ENCODE data around the gene CCR3. TPM values are rescaled to one million over a fixed set of nuclear protein-coding genes. Genes with fewer than 3 reads are reported as not detected.

Gene CCR3
- total RNA-seq, 1 donor from 2014 or later, result not detected

DNA sequence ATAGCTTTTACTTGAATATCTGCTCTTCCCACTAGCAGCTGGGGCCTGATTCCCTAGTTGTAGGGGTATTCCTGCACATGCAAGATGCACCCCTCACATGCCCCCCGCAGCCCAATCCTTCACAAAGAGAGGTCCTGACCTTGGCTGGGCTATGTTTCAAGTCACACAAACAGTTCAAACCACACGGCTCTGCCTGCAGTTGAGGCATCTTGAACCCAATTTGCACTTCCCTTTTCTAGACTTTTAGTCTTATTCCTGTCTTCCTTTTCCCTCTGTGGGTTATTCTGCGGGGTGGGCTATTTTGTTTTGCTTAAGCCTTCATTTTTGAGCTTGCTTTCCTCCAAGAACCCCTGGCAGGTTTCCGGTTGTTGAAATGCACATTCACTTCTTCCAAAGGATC, 20.9 kb upstream of the CCR3 start:
- DNase-seq (ENCODE audit: low read depth in 2 of 2), result no peak

DNA sequence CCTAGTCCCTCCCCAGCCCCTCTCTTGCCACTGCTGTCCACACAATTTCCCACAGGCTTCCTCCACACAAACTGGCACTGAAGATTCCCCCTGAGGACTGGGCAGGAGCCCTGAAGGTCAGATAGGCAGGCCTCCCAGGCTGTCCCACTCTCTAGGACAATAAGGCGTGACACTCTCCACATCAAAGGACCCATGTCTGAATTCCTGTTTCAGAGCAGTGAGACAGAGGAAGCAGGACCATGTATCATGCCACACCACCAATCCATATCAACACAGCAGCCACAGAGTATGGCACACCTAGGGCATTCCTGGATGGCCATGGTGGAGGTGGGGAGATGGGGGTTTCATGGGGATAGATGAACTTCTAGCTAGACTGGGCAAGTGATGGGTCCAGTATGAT, 20.3 kb upstream of the CCR3 start:
- no peak for DNase-seq (ENCODE audit: low read depth in 2 of 2)

DNA sequence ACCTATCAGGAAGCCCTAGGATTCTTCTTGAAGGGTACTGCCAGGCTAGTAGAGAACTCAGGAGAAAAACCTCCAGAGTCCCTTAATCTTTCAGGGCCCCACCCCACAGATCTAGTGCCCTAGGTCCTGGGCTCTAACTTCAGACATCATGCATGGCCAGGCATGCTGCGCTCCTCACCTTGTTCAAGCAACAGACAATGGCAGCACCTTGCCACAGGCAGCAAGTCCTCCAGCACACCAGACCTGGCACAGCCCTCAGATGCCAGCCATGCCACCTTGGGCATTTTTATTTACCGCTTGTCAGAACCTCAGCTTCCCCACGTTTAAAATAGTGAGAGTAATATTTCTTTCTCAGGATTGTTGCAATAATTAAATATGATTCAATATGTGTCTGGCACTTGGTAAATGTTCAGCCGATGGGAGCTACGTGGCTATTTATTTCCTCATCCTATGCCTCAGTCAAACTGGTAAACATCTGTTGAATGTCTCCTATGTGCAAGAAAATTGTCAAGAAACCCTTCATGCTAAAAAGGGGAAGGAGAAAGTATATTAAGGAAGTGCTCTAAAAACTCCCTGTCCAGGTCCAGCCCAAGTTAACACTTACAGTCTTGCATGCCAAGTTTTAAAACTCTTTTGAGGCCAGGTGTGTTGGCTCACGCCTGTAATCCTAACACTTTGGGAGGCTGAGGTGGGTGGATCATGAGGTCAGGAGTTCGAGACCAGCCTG, 19.7 kb upstream of the CCR3 start:
- no peak for DNase-seq (ENCODE audit: low read depth in 2 of 2)

DNA sequence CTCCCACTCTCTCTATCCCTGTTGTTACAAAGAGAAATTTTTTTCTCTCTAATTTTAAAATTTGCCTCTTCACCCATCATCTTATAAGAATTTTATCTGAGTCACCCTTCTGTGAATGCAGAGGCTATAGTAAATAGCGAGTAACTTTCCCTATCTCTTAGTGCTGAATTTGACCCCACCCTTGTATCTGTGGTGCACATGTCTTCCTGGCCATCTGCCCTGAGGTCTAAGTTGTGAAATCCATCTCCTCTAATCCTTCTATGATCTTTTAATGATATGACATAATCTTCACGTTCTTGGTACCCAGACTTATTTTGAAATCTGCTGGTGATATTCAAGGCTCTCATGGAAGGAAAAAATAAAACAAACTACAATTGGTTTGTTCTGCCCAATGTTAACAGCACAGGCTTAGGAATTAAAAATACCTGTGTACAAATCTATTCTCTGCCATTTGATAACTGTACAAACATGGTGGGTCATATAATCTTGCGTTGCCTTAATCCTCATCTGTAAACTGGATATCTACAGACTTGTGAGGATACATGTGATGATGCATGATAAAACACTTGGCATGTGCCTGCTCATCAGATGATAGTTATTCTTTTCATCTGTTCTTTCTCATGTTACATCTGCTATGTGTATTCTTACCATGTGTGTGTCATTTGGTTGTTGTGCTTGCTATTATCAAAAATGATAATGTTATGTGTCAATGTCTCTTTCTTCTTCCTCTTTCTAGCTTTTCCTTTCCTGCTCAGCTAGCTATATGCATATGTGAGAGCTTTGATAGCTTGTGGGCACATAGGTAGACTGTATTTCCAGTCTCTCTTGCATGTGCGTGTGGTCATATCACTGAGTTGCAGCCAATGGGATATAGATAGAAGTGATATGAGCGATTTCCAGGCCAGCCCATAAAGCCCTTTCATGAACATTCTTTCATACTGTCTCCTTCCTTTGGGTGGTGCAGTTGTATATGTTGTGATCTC, 13.7 kb upstream of the CCR3 start:
- DNase-seq (ENCODE audit: low read depth in 2 of 2), result no peak

DNA sequence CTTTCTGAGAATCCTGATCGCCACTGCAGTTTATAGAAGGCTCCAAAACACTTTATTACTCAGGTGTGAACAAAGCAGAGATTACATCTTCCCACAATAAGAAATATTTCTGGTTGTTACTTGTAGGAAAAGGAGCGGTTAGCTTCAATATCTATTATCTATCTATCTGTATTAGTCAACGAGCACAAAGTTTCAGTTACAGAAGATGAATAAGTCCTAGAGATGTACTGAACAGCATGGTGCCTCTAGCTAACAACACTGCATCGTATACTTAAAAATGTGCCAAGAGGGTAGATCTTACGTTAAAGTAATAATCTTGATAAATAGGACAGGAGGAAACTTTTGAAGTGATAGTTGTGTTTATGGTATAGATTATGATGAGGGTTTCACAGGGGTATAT, 10.9 kb upstream of the CCR3 start:
- DNase-seq (ENCODE audit: low read depth in 2 of 2), result no peak

DNA sequence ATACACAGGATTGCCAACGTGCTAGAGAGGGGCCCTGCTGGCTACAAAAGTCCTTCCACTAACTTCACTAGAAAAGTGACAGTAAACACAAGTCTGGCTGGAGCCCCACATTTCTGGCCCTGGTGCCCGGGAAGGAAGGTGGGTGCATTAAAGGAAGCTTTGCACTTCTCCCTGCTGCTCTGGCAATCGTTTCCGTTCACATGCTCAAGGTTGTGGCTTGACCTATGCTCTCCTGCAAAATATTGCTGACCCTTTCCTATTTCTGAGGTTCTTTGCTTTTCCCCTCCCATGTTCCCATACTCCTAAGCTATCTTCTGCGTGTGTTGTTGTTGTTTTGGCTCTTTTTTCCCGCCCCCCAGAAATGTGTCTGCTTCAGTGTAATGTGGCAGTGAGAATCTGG, 9.1 kb upstream of the CCR3 start:
- DNase-seq (ENCODE audit: low read depth in 2 of 2), result no peak

DNA sequence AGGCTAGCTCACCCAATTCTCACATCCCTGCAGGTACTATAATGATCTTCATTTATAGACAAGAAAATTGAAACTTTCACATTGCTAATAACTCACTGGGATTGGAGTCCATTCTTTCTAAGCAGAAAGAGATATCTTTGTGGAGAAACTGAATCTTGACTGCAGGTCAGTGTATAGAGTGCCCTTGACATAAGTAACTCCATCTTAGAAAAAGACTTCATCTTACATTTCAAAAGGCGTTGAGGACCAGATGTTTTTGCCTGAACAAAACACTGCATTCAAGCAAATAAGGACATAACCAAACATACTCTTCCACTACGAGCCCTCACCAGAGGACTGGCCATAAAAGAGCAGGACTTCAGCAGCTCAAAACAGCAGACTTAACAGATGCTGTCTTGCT, 6.8 kb upstream of the CCR3 start:
- no peak for DNase-seq (ENCODE audit: low read depth in 2 of 2)

DNA sequence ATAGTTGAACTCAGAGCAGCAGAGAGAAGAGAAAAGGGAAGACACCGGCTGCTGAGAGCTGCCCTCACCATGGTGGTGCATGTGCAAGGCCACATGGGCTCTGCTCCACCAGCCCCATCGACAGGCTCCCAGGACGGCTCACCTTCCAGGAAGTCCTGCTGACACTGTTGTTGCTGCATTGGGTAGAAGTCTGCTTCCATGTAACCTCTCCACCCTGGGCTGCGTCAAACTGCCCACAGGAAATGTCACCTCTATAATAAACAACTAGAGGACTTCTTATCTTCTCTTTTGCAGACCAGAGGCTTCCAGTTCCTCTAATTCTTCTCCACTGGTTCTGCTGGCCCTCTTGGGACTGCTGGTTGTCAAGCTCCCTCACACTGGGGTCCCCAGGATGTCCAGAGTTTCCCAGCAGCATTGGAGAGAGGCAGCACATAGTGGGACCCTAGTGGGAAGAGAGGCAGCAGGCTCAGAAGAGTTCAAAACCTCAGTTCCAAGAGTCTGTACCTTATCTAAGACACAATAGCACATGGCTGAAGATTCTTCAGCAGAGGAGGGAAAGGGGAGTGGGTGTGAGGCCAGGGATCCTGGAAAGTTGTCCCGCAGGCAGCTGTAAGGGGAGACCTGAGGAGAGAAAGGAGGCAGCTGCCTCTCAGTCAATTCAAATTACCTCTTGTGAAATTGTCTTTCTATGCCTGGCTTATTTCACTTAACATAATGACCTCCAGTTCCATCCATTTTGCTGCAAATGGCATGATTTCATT, 5.8 kb upstream of the CCR3 start:
- DNase-seq (ENCODE audit: low read depth in 2 of 2), result no peak

DNA sequence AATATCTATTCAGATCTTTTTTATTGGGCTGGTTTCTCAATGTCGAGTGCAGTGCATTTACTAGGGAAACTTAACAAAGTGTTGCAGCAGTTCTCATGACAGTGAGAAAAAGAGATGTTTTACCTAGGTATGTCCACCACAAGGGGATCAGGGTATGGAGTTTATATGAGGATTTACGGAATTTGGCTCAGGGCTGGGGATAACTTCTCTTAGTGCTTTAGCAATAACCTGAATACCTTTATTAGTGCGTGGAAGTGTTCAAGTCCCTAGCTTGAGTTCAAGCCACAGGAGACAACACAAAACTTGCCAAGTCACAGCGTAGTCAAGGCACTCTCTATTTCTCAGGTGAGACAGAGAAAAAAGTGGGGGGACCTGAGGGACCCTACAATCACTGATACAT, 3.9 kb upstream of the CCR3 start:
- no peak for DNase-seq (ENCODE audit: low read depth in 2 of 2)

DNA sequence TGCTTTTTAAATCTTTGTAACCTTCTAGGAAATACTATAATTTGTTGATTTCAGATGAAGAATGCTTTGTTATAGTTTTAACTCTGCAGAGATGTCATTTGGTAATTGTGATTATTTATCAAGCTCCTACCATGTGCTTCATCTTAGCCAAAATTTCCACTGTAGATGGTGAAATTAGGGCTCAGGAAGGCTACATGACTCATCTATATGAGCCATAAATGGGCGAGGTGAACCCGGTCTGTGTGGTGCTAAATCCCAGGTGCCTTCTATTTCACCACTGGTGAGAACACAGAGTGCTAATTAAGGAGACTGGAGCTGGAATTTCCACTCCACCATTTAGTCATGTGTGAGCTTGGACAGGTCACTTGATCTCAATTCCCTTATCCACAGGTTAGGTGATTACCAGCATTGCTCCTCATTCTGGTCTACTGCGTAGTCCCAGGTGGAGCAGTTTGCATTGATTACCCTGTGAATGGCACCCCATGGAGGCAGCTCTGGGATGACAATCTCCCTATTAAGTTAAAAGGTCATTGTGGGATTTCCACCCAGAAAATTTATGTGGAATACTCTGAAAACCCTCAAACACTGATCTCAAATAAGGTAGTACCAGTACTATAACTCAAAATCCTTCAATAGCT, 2.8 kb upstream of the CCR3 start:
- DNase-seq (ENCODE audit: low read depth in 2 of 2), result no peak

DNA sequence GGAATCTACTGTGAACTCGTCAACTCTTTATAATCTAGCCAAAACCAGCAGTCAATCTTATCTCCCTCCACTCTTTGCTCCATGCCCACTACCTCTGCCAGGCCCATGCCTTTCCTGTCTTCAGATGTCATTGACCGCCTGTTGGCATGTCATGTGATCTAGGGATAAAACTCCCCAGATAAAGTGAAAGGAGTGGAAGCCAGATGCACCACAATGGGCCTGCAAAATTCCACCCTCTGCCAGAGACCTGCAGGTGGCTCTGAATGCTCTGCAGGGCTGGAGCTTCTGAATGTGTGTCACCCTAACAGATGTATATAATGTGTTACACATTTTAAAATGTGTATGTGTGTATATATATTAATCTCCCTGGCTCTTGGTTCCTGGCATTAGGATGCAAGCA, 2.3 kb upstream of the CCR3 start:
- no peak for DNase-seq (ENCODE audit: low read depth in 2 of 2)

DNA sequence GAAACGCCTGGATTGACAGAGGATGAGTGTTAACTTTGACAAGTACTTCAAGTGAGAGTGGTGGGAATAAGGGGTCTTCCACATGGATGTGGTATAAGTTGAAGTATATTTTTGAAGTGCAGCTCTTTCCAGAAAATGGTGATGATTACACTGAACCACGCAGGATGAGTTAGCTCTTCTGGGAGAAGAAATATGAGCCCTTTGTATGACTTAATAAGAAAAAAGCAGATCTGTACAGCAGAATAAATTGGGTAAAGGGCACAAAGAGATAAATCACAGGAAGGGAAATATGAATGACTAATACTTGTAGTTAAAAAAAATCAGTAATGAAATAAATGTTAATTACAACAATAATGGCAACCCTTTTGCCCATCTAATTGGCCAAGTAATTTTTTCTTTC, 1.3 kb downstream of the CCR3 start:
- no peak for DNase-seq (ENCODE audit: low read depth in 2 of 2)

DNA sequence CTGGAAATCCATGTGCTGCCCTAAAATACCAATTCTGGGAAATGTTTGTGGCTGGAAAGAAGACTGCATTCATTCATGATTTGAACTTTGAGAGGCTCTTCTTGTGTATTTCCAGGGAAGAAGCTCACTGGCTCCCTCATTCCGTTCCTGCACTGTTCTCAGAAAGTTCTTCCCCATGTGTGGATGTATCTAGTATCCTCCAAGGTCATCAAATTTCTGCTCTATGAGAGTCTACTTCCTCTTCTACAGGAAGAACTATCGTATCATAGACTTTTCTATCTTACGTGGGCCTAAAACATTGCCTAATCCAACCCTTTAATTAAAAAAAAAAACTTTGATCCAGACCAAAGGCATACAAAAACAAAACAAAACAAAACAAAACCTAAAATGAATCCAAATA, 2.9 kb downstream of the CCR3 start:
- DNase-seq (ENCODE audit: low read depth in 2 of 2), result no peak

DNA sequence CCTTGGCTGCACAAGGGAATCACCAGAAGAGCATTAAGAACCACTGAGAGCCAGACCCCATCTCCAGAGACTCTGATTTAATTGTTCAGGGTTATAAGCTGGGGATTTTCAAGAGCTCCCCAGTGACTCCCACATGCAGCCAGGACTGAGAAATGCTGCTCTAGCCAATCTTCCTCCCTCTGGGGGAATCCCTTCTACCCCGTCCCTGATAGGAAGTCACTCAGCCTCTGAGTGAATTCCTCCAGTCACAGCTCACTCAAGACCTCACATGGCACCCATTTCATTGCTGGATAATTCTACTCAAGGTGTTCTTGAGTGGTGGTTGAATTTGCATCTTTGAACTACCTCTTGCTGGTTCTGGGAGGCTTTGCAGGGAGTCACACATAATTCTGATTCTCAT, 10.7 kb downstream of the CCR3 start:
- no peak for DNase-seq (ENCODE audit: low read depth in 2 of 2)

DNA sequence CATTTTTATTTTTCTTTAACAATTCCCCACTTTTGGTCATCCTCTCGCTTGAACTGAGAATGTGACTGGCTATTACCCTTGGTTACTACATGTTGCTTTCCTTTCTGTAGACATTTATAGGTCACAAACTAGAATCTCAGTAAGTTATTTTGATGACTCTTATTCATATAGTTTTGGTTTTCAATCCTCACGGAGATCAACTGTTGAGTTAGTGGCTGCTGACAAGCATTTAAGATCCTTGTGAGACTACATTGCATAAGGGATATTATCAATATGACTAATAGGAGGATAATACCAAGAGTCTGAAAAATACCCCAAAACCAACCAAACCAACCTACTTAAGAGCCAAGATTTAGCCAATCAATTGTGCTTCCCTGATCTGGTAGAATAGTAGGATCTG, 16.3 kb downstream of the CCR3 start:
- no peak for DNase-seq (ENCODE audit: low read depth in 2 of 2)

DNA sequence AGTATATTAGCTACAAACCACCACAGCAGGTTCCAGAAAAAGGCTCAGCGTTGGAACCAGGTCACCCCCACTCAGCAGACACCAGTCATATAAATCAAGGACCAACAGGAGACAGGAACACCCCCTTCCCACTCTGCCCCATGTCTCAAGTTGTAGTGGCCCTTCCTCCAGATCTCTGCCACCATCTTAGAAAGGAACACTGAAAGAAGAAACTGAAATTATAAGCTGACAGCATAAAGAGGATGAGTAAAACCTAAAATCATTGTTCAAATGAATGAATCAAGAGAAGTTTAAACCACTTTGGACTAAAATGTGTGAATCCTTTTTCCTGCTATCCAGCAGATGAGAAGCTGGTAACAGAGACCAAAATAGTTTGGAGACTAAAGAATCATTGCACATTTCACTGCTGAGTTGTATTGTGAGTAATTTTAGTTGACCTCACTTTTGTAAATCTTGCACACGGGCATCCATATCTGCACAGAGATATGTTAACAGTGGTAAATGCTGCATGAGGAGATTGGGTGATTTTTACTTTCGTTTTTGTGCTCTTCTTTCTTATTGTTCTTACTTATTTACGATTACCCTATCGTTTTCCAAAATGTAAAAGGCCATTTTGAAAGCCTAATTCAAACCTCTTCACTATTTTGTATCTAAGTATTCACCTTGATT, 19.8 kb downstream of the CCR3 start:
- DNase-seq (ENCODE audit: low read depth in 2 of 2), result no peak

DNA sequence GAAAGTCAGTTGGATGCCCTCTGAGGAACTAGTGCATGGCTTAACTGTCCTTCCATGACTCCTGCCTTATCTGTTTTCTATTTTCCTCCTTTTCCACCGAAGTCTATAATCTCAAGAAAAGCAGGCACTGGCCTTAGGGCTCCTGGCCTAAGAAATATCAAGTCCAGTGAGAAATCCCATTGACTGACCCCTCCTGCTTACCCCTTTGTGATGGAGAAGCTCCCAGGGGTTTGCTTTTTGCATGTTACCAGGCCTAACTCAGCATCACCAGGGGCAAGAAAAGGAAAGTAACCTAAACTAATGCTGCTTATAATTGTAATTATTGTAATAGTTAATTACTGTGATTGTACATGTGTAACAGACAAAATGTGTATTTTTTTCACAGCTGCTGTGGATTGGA, 21.7 kb downstream of the CCR3 start:
- DNase-seq (ENCODE audit: low read depth in 2 of 2), result no peak

DNA sequence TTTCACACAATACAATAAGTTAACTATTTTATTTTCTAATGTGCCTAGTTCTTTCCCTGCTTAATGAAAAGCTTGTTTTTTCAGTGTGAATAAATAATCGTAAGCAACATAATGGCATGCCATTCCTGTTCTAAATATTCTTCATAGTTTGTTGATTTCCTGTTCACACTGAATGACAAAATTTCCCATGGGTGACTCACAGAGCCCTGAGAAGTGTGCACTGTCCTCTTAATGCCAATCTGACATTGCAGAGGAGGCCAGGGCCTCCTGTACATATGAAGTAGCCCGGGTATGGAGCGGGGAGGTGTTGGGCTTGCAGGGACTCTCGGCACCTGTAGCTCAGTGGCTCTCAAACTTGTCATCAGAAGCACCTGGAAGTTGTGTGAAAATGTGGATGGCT, 24.3 kb downstream of the CCR3 start:
- peak; percentile 13 to 28 for DNase-seq (ENCODE audit: low read depth in 2 of 2)

DNA sequence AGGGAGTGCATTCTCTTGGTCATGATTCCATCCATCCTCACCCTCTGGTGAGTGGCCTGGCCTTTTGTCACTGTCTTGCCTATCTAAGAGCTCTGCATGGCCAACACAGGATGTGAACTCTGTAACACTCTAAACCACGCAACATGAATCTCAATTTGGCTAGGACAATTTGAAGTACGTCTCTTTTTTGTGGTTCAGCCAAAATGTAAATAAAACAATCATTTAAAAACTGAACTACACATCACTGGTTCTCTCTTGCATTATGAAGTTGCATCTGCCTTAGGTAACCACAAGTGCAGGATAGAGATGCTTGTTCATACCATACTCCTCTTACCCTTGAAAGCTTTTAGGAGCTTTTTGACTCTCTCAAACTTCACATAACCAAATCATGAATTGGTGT, 27.3 kb downstream of the CCR3 start:
- DNase-seq (ENCODE audit: low read depth in 2 of 2), result no peak

DNA sequence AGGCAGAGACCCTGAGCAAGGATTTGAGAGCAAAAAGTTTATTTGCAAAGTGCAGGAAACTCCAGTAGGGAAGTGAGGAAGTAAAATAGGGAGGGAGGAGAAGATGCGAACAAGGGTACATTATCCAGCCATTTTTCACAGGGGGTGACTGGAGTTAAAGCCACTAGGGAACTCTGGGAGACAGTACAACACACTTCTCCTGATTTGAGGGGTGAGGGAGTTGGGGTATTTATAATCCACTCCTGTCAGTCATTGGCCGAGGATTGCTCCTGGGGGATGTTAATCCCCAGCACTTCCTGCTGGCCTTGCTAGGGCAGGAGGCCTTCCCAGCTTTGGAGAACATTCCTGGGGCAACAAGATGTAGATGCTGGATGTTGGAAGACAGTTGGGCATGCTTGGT, 28.2 kb downstream of the CCR3 start:
- DNase-seq (ENCODE audit: low read depth in 2 of 2), result no peak

DNA sequence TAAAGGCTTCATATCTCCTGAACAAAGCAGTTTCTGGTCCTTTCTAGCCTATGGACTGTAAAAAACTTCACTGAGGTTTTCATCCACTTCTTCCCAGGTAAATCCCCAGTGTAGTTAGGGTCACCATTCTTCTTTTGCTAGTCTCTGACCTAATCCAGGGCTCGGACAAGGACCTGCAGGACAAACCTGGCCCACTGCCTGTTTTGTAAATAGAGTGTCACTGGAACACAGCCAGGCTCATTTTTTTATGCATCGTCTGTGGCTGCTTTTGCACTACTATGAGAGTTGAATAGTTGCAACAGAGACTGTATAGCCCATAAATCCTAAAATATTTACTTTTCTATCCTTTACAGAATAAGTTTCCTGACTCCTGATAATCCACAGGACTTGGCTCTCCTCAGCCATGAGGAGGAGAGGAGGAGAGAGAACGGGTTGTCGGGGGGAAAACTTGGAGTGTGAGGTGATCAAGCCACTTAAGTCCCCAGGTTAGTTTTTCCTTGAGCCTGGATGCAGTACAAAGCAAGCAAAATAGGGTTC, 29.0 kb downstream of the CCR3 start:
- peak in 1 of 2 donors; percentile 20 for DNase-seq (ENCODE audit: low read depth in 2 of 2)
